GM21360 (cell line): ENCODE data around the gene MAGI1.

ENCODE experiments used
- ATAC-seq: cut with Tn5 transposase; IDR thresholded peaks from one replicate; pipeline ENCODE4 v1.9.1; 2021; ENCODE audit warnings: mild to moderate bottlenecking, moderate library complexity; ENCODE audit not compliant: unreplicated experiment

Gene MAGI1

GRCh38 chr3:66015841-66016240 lies 22.9 kb downstream of the MAGI1 start:
- ATAC-seq: no peak

DNA sequence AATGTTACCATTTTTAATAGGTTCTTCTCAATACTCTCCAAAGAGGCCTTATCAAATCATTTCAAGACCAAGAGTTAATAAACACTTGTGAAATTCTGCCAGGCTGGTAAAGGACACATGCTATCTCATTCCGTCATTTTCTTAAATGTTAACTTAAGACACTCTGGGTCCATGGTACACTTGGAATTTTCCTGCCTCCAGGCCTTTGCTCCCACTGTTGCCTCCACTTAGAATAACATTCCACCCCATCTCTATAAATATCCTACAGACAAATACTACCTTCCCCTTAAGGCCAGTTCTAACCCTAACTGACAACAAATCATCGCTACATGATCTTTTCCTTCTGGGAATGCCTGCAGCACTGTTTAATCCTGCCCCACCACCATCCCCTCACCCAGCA lies 24.1 kb downstream of the MAGI1 start:
- ATAC-seq: no peak

- no peak for ATAC-seq
These were observed 24.7 kb downstream of the MAGI1 start for GRCh38 chr3:66014056-66014455.

GRCh38 chr3:66012711-66013110 lies 26.0 kb downstream of the MAGI1 start:
- ATAC-seq: no peak

DNA sequence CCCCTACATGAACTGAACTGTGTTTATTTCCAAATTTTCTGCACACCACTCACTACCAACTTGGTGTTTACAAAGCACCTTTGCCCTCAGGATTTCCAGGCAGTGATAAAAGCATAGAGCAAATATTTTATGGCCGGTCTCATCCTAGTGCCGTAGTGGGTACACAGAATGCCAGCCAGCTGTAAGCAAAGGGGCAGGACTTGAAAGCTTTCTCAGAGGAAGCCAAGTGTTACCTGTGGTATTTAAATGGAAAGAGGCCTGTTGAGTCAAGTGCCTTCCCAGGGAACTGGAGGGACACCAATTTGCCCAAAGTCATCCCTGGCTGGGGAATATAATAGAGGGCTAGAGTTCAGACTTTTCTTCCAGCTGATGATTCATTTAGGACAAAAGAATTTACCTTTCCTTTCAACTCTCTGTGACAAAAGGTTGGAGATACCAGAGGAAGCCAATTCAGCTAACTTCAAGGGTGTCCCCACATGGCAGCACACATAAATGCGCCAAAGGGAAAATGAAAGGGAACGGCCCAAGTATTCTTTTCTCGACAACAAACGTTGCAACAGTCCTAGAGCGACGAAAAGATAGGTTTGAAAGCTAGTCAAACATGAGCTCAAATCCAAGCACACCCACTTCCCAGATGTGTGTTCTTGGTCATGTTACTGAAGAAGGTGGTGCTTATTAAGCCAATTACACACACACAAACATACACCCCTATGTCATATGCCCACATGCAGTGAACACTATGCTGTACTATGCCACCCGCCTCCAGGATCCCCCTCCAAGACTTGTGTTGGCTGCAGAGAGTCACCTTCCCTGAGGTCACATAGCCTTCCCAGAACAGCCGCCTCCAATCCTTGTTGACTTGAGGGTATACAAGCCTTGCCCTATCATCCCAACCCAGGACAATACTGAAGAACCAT lies 27.7 kb downstream of the MAGI1 start:
- ATAC-seq: no peak

DNA sequence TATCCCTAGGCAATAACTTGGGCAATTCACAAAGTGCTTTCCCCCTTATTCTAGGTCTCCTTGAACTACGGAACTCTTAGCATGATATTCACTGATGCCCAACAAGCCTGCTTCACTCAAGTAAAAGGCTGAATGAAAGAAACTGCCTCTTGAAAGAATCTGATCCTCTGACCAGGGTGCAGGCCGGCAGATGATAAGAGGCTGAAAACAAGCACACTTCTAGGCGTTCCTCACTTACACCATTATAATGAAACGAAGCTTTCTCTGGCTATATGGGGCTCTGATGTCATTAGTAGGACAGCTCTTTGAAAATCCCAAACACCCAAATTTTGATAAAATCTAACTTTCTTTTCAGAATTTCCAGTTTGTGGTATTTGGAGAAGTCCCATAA lies 28.4 kb downstream of the MAGI1 start:
- no peak for ATAC-seq

GRCh38 chr3:66004244-66004643 lies 34.5 kb downstream of the MAGI1 start:
- ATAC-seq: no peak

GRCh38 chr3:66001626-66002025 lies 37.1 kb downstream of the MAGI1 start:
- no peak for ATAC-seq

- no peak for ATAC-seq
These were observed 38.2 kb downstream of the MAGI1 start for GRCh38 chr3:66000506-66000905.

DNA sequence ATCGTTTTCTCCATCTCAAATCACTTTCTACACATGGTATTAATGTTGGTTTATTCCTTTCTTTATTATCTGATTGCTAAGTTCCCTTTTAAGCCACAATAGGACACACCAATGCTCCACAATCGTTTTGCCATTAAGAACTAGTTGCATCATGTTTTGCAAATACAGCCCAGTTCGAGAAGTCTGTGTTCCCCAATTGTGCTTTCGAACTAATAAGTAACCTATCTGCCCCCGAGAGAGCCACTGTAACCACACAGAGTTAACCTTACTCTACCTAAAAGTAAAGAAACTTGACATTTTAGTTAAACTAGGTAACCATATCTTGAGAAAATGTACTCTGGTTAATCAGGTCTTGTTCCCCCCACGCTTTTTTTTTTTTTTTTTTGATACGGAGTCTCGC lies 39.1 kb downstream of the MAGI1 start:
- ATAC-seq: no peak

GRCh38 chr3:65996589-65996988 lies 42.1 kb downstream of the MAGI1 start:
- no peak for ATAC-seq

DNA sequence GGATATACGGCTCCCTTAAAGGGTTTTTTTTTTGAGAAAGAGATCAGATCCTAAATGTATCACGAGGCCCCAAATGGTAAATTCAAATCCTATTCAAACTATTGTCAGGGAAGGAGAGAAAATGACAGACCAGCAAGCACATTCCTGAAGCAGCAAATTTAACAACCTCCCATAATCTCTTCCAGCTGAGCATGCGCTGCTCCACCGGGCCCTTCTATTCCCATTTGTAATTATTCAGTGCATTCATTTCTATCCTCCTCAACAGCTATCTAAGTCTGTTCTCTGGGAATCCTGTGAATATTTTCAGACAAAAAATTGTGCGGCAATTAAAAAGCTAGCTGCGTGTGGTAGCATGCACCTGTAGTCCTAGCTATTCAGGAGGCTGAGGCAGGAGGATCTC lies 43.2 kb downstream of the MAGI1 start:
- ATAC-seq: no peak

DNA sequence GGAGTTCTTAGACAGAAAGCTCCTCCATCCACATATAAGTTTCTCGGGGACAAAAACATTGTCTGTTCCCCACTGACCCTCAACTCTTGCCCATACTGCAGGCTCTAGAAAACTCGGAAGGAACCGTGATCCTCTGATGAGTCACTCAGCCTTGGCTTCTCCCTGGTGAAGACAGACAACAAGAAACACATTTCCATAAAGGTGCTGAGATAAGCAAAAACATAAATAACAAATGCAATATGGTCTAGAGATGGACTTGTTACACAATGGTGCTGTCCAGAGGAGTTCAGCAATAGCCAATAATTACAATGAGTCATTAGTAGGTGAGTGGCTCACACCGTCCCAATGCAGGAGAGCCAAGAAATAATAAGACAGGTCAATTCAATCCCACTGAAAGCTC lies 43.7 kb downstream of the MAGI1 start:
- no peak for ATAC-seq

- no peak for ATAC-seq
These were observed 45.4 kb downstream of the MAGI1 start for GRCh38 chr3:65993134-65993900.

DNA sequence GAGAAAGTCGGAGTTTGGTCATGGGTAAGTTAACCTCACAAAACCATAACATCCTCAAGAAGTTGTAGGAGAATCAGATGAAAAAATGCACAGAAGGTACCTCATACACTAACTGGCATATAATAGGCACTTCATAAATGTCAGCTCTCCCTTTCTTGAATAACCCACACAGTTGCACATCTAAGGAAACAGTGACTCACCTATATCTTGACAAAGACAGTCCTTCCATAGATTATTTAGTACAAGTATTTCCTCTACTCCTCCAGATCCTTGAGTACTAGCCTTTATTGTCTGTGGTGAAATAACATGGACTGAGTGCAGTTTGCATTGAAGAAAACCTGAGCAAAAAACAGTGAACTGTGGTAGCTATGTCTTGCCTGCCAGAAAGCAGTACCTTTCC lies 46.6 kb downstream of the MAGI1 start:
- ATAC-seq: no peak

GRCh38 chr3:65988411-65989180 lies 50.1 kb downstream of the MAGI1 start:
- no peak for ATAC-seq

DNA sequence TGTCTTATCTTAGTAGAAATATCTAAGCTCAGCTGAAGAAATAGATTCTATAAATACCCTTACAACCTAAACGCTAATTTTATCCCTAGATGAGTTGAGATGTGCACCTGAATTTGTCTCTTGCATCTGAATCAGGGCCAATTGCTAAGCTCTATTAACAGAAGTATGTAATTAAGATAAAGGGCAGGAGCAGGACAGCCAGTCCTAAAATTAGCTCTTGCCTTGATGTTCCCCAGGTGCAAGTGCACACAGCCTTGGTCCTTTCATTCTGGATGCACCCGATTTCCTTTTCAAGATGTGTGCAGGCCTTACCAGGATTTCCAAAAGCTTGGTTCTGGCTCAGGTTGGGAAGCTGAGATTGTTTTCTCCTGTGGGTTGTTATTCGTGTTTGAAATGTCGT lies 52.4 kb downstream of the MAGI1 start:
- ATAC-seq: no peak

DNA sequence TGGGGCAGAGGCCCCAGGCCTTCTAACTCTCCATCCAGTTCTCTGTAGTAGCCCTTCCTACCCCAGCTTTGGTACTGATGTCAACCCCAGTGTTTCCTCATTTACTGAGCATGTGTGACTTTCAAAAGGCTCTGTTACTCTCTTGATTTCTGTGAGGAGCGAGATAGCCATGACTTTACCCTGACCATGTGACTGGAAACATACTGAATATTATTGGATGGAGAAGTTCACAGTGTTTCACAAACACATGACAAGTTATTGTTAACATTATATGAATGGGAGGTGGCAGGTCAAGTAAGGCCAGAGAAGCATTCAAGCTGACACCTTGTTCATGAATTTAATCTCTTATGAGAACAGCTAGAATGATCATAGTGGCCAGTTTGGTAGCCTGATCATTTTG lies 53.7 kb downstream of the MAGI1 start:
- no peak for ATAC-seq

GRCh38 chr3:65983100-65983499 lies 55.6 kb downstream of the MAGI1 start:
- ATAC-seq: no peak

- ATAC-seq: no peak
These were observed 59.0 kb downstream of the MAGI1 start for GRCh38 chr3:65979731-65980130.

DNA sequence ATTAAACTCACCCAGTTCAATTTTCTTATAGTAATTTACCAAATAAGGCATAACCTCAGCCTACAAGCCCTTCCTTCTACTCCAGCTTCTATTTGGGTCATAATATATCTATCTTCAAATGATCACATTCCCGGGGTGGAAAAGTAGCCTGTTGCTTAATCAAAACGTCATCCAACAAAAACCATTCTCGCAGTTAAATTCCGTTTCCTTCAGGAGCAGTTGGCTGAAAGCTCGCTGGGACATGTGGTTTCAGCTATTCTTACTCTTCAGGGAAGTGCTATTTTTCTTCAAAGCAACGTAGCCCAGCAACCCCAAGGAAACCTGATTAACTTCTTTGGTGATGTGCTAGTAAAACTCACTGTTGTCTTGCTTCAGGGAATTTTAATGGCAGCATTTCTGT lies 59.6 kb downstream of the MAGI1 start:
- ATAC-seq: no peak
